Esophagus squamous epithelium (tissue), 5 donors: ENCODE results near the gene HMGCS1. TPM values are rescaled to one million over a fixed set of nuclear protein-coding genes. Genes with fewer than 3 reads are reported as not detected.
"Not testable (repeated sequence)": the region's sequence is repeated elsewhere in the genome, so short reads cannot be mapped to it uniquely, and the experiment has no call there.

Experiments used
- DNase-seq: peaks from one replicate; lab custom pipeline; 2025; lab: John Stamatoyannopoulos, UW
- H3K27ac ChIP-seq, 4 donors: fragments of 200-600 bp; sonication (generic); one replicate each; pipeline ENCODE4 v1.5.1; 2016 to 2019; ENCODE audit warnings: mild to moderate bottlenecking in 1 of 4
- H3K27me3 ChIP-seq, 4 donors: fragments of 200-600 bp; sonication (generic); 1 replicate in 3 of 4; 2 replicates in 1 of 4; pipeline versions ENCODE4 v1.5.1 to v1.6.0; 2017 to 2021; ENCODE audit warnings: antibody characterized with exemption in 1 of 4
- H3K36me3 ChIP-seq, 3 donors: fragments of 200-600 bp; sonication (generic); one replicate each; pipeline ENCODE4 v1.5.1; 2016 to 2019
- H3K4me1 ChIP-seq, 3 donors: fragments of 200-600 bp; sonication (generic); one replicate each; pipeline ENCODE4 v1.5.1; 2017 to 2019
- H3K4me3 ChIP-seq, 4 donors: fragments of 200-600 bp; sonication (generic); 1 replicate in 3 of 4; 2 replicates in 1 of 4; pipeline ENCODE4 v1.5.1; 2016 to 2019; ENCODE audit warnings: mild to moderate bottlenecking in 2 of 4, moderate library complexity in 1 of 4
- H3K9me3 ChIP-seq, 3 donors: fragments of 200-600 bp; sonication (generic); one replicate each; pipeline ENCODE4 v1.5.1; 2016 to 2019
- CTCF ChIP-seq, 6 experiments: fragments of 450-650 bp in 4 of 6; fragments of 200-600 bp in 2 of 6; sonication (generic) in 2 of 6; IDR thresholded peaks; one replicate each; pipeline ENCODE4 v1.5.1; 2016 to 2019; ENCODE audit warnings: antibody characterized with exemption in 6 of 6, mild to moderate bottlenecking in 4 of 6, moderate library complexity in 4 of 6
- POLR2A ChIP-seq, 4 donors: fragments of 450-650 bp; IDR thresholded peaks; one replicate each; pipeline ENCODE4 v1.6.1; 2017; ENCODE audit warnings: antibody characterized with exemption in 4 of 4, mild to moderate bottlenecking in 4 of 4, moderate library complexity in 3 of 4
- WGBS, 2 donors: methylation state at CpG; one replicate each; pipeline ENCODE4 v1.1.5; 2018; 5-methylcytosine and 5-hydroxymethylcytosine counted together
- intact Hi-C: fragments of 100-400 bp; cut with DNase I; formaldehyde crosslinking; loops from one replicate; pipeline ENCODE4 v1.15.0; 2022
- total RNA-seq, 4 donors: library from RNA; depleted of rRNA; stranded (reverse); fragments of >200 nt; gene quantifications; one replicate each; pipeline ENCODE4 v1.1.0, GENCODE V29; 2016
- donor health status: DM: yes; HTN: yes; CAD: no.

HMGCS1 gene
- total RNA-seq, 4 donors from 2014 or later = 86.6 to 278 (median 148) TPM

GRCh38 chr5:43268188-43268820 is 44.9 kb downstream of the HMGCS1 start:
- Histone ChIP-seq H3K27me3 (no peaks in the 10 kb centered on the region), H3K4me3 (no peak overlapping the region), H3K27ac (no peak overlapping the region), H3K4me1 (peaks cover 0 to 7% (median under 1%) of the 10 kb centered on the region in 3 donors), H3K36me3 (no peaks in the 10 kb centered on the region), H3K9me3 (no peaks in the 10 kb centered on the region)
- intact Hi-C loops = no loop called here
- WGBS, 2 donors = 82% methylated on average over 1 of the region's 1 CpG
- no peak for DNase-seq
- no peak for TF ChIP-seq POLR2A (IDR thresholded peaks at IDR 0.05)
- TF ChIP-seq CTCF (IDR thresholded peaks at IDR 0.05) = no peak

- WGBS, 2 donors = 94 to 97% methylated on average over 2 of the region's 2 CpGs
Observed at GRCh38 chr5:43262269-43262668, 50.9 kb downstream of the HMGCS1 start.

GRCh38 chr5:43258116-43258515 is 55.1 kb downstream of the HMGCS1 start:
- 64 to 78% methylated on average over 1 of the region's 1 CpG for WGBS, 2 donors
- H3K27me3 ChIP-seq = no peaks in the 10 kb centered on the region
- no peaks in the 10 kb centered on the region for H3K9me3 ChIP-seq
- intact Hi-C loops = no loop called here
- DNase-seq = no peak
- no peaks in the 10 kb centered on the region for H3K36me3 ChIP-seq
- H3K27ac ChIP-seq = no peak overlapping the region
- TF ChIP-seq CTCF (IDR thresholded peaks at IDR 0.05) (no peak), POLR2A (IDR thresholded peaks at IDR 0.05) (no peak)
- H3K4me3 ChIP-seq = no peak overlapping the region
- no peaks in the 10 kb centered on the region for H3K4me1 ChIP-seq

More at GRCh38 chr5:43262269-43262668, 50.9 kb downstream of the HMGCS1 start:
- H3K9me3 ChIP-seq, H3K4me3 ChIP-seq, H3K27me3 ChIP-seq, DNase-seq, H3K4me1 ChIP-seq, H3K27ac ChIP-seq, H3K36me3 ChIP-seq, intact Hi-C loops: not testable (repeated sequence)

GRCh38 chr5:43256261-43256966 is 56.8 kb downstream of the HMGCS1 start:
- DNase-seq = no peak
- Histone ChIP-seq H3K27me3 (no peaks in the 10 kb centered on the region), H3K4me3 (no peak overlapping the region), H3K9me3 (no peaks in the 10 kb centered on the region), H3K4me1 (no peaks in the 10 kb centered on the region), H3K27ac (no peak overlapping the region), H3K36me3 (no peaks in the 10 kb centered on the region)
- TF ChIP-seq POLR2A (IDR thresholded peaks at IDR 0.05) (no peak), CTCF (IDR thresholded peaks at IDR 0.05) (no peak)
- intact Hi-C loops = no loop called here
- WGBS, 2 donors = 58 to 62% methylated on average over 2 of the region's 2 CpGs

- intact Hi-C loops = no loop called here
- Histone ChIP-seq H3K27ac (no peak overlapping the region), H3K4me3 (no peak overlapping the region), H3K4me1 (no peaks in the 10 kb centered on the region), H3K36me3 (no peaks in the 10 kb centered on the region), H3K27me3 (no peaks in the 10 kb centered on the region), H3K9me3 (no peaks in the 10 kb centered on the region)
- DNase-seq = no peak
- no peak for TF ChIP-seq POLR2A (IDR thresholded peaks at IDR 0.05)
- no peak for TF ChIP-seq CTCF (IDR thresholded peaks at IDR 0.05)
- WGBS, 2 donors = 71 to 88% methylated on average over 2 of the region's 2 CpGs
Observed at GRCh38 chr5:43255704-43256103, 57.5 kb downstream of the HMGCS1 start.
